Testis (tissue), 2 donors: ENCODE results near the gene AQP4.

Experiments
- CTCF ChIP-seq, 3 experiments: fragments of 450-650 bp in 2 of 3; fragments of 200-600 bp in 1 of 3; sonication (generic) in 1 of 3; IDR thresholded peaks; one replicate each; pipeline ENCODE4 v1.5.1; 2016 to 2019; ENCODE audit warnings: antibody characterized with exemption in 3 of 3, mild to moderate bottlenecking in 2 of 3, moderate library complexity in 1 of 3
- POLR2A ChIP-seq: fragments of 450-650 bp; IDR thresholded peaks from one replicate; pipeline ENCODE4 v1.6.1; 2017; ENCODE audit warnings: antibody characterized with exemption, mild to moderate bottlenecking, moderate library complexity

DNA sequence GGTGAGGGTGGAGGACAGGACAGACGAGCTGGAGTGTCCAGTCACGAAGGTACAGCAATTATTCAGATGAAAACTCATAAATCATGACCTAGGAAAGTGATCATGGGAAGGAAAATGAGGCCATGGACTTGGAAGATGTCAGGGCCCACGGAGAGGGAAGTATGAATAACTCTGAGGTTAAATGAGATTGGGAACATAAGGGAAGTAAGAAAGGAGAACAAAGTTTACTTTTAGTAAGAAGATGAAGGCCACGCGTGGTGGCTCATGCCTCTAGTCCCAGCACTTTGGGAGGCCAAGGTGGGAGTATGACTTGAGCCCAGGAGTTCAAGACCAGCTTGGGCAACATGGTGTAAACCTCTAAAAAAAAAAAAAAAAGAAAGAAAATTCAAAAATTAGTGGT is 56.2 kb downstream of the AQP4 start:
- no peak for TF ChIP-seq POLR2A
- no peak for TF ChIP-seq CTCF (IDR thresholded peaks at IDR 0.05)
